RPMI7951 (cell line): ENCODE data around the gene NPR2. TPM values are rescaled to one million over a fixed set of nuclear protein-coding genes. Genes with fewer than 3 reads are reported as not detected.
A peak's percentile ranks its signal among the peaks of the same experiment; 100 is the strongest.

Source experiments
- DNase-seq: peaks from one replicate; pipeline ENCODE4 v3.0.0-alpha.2; 2012; ENCODE audit warnings: low read depth
- total RNA-seq: library from RNA; depleted of rRNA; stranded (reverse); fragments of >200 nt; shearing (Covaris generic); gene quantifications from 2 replicates; pipeline ENCODE4 v1.2.3, GENCODE V29; 2014

Gene NPR2
- total RNA-seq, 1 experiment from 2014 or later = 13.3 TPM

DNA sequence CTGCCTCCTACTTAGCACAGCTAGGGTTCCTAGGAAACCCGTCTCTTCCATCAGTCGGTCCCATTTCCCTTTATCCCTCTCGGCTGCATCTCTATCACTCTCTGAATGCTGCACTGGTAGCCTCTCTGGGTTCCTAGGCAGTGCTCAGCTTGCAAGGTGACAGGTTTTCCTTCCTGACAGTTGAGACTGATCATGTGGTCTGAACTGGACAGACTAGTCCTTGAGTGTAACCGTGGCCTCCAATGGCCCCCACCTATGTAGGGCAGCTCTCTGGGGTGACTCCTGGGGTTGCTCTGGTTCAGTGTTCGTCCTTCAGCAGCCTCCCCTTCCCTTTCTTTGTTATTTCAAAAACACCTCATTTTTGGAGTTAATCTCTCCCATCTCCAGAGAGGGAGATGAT, 41.4 kb downstream of the NPR2 start:
- no peak for DNase-seq

DNA sequence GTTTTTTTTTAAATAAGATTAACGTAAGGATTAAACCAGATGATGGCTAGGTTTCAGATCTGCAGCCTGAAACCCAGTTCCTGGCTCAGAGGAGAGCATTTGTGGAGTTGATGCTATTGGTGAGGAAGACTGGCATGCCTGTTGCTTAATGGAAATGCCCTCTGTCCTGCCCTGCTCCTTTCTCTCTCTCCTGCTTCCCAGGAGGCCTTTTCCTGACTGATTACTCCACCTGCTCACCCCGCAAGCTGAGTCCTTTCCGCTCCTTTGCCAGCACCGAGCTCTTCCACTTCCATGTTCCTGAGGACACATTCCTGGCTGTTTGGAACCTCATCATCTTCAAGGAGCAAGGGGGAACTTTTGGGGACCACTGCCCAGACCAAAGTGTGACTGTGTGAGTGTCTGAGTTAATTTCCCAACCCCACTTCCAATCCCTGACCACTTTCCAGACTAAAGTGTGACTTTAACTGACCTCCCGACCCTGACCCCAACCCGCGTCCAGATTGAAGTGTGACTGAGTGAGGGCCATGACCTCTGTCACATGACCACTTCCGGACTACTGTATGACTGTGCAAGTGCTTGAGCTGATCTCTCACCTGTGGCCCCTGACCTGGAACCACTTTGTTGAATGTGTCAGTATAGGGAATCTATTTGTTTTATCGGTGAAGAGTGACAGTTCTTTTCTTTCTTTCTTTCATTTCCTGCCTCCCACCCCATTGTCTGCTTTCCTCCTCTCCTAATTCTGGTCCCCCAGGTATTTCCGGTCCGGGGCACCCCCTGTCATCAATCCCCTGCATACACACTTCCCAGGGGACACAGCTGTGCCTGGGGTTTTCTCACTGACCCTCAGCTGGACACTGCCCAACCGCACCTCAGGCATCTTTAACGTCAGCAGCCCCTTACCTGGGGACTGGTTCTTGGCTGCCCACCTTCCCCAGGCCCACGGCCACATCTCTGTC, 43.1 kb downstream of the NPR2 start:
- DNase-seq = no peak

DNA sequence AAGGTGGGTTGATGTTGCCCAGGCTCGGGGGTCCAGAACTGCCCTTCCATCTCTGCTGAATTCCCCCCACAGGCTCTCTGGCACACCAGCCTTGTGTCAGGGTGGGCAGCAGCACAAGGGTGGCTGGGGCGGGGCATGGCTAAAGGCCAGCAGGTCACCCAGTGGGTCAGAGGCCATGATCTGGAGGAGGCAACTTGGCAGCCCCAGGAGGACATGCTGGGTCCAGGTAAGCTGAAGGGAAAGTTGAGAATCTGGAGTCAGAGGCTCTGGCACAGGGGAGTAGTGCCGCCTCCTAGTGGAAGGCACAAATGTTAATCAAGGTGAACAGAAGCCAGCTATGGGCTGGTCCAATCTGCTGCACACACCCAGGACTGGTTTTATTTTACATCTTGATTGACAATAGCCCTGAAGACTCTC, 43.8 kb downstream of the NPR2 start:
- DNase-seq = no peak

DNA sequence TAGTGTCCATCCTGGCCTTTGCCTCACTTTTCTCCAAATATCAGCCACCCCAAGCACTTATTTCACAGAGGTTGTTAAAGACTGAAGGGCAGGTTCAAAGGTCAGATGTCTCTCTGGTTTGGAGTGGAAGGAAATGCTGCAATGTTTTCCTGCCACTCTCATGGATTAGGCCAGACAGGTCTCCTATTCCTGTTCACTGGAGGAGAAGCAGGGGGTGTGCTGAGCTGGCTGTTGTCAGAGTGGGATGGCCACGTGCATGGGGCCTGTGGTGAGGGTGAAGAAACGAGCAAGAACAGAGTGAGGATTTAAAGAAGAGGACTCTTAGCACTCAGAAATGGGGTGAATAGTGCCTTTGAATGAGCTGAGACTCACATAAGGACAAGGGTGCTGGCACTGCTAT, 44.4 kb downstream of the NPR2 start:
- no peak for DNase-seq

DNA sequence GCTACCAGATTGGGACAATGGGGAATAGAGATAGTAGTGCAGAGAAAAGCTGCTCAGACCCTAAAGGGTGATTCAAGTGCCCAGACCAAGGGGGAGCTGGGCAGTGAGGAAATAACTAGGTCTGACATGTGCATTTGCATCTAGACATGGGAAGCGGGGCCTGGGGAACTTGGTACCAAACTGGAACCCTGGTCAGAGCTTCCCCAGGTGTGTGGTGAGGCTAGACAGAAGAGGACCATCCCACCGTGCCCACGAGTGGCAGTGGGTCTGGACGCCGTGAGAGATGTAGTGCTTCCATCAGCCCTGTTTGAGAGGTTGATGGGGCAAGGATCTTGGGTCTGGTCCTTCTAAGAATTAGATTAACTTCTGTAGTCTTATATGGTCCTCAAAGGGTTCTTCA, 45.2 kb downstream of the NPR2 start:
- DNase-seq = no peak

DNA sequence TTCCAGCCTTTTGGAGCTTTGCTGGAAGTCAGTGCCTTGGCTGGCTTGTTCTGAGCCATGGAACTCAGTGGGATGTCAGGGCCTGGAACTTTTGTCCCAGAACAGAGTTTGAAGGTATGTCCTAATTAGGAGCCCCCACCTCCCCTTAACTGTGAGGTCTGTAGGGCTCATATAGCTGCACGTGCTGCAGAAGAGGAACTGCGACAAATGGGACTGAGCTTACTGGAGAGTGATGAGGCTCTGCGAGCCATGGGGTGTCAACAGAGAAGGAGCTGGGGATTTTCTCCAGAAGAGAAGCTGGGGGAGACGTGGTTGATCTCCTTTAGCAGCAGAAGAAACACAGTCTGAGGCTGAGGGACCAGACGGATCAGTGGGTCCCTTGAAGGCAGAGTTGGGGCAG, 48.5 kb downstream of the NPR2 start:
- DNase-seq = no peak

DNA sequence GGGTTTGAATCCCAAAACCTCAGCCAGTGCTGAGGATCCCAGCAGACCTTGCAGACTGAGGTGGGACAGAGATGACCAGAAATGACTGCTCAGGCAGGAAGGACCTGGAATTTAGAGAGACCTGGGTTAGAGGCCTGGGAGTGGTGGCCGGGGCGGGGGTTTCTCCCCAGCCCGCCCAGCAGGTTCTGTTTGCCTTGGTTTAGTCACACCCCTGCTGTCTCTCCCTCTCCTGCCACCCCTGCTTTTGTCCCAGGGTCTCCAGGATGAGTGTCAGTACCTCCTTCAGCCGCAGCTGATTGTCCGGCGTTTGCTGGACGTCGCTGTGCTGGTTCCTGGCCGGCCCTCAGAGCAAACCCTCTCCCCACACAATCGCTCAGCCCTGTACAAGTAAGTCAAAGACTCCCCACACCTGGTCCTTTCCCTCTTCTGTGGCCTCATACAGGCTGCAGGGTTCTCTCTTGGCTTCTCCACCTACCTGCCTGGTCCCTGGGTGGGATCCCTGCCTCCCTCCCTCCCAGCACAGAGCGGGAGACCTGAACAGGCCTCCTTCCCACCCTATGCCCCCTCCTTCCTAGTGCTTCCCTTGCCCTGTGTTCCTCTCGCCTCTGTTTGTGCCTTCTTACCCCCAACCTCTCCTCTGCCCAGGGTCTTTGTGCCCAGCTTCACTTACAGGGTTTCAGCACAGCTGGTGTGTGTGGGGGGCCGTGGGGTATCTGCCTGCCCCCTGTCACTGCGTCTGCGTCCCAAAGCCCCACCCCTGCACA, 49.7 kb downstream of the NPR2 start:
- DNase-seq = no peak

DNA sequence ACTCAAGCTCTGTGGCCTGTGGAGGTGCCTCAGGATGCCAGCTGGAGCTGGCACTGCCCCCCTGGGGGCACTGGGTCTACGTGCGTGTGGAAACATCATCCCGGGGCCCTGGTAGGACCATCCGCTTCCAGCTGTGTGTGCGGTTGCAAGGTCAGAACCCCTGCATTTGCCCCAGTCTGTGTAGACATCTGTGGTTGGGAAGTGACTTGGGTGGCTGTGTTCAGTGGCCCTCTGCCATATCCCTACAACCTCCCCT, 50.2 kb downstream of the NPR2 start:
- DNase-seq = no peak

DNA sequence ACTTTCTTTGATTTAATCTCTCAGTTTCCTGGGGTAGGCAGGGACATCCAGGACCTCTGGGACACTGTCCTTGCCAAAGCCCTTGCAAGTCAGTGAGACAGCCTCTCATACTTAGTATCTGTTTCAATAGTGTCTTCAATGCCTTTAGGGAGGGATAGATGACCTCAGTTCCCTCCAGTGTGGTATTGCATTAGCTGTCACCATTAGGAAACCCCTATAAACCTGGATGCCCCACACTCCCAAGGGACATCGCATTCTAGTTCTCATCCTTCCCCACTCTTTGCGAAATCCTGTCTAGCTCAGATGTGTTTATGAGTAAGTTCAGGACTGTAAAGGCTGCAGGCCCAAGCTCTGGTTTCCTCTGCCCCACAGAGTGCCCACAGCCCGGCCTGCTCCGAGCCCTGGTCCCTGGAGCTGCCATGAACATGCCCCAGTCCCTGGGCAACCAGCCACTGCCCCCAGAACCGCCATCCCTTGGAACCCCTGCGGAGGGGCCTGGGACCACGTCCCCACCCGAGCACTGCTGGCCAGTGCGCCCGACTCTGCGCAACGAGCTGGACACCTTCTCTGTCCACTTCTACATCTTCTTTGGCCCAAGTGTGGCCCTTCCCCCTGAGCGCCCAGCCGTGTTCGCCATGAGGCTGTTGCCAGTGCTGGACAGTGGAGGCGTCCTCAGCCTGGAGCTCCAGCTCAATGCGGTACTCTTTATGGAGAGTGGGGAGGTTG, 50.8 kb downstream of the NPR2 start:
- DNase-seq = no peak

DNA sequence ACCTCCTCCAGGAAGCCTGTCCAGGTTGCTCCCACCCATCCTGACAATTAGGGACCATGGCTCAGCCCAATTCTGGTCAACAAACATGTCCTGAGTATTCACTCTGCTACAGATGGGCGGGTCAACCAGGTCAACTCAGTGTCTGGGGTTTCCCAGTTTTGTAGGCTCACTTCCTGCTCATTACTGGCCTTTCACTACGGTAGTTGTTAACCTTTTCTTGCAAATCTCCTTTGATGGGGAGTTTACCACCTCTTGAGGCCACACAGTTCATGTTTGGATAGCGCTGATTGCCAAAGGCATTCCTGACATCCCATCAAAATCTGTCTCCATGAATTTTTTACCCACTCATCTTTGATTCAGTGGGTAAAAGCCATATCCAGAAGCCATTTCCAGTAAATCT, 51.4 kb downstream of the NPR2 start:
- DNase-seq = no peak

DNA sequence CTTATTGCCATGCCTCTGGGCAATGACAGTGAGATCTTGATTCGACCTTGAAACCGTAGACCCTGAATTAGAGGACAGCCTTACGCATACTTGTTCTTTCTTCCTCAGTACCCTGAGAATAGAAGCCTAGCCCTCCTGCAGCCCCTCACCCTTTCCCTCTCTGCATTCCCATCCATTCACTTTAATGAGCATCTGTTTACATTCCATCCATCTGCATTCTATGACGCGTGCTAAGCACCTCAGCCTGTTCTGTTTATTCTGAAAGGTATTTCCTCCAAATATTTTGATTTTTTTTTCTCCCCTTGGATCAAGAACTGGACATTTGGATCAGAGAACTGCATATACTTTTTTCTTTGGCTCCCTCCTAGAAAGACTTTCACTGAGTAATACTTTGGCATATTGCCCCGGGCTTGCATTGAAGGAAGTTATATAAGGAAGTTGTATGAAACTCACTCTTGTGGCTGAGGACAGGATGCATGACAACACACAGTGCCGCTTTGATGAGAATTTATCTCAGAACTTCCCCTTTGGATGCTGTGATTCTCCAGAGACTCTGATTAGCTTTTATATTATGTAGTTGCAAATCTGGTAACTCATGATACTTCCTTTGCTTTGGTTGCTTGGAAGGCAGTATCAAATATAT, 53.4 kb downstream of the NPR2 start:
- peak; percentile 92 for DNase-seq

DNA sequence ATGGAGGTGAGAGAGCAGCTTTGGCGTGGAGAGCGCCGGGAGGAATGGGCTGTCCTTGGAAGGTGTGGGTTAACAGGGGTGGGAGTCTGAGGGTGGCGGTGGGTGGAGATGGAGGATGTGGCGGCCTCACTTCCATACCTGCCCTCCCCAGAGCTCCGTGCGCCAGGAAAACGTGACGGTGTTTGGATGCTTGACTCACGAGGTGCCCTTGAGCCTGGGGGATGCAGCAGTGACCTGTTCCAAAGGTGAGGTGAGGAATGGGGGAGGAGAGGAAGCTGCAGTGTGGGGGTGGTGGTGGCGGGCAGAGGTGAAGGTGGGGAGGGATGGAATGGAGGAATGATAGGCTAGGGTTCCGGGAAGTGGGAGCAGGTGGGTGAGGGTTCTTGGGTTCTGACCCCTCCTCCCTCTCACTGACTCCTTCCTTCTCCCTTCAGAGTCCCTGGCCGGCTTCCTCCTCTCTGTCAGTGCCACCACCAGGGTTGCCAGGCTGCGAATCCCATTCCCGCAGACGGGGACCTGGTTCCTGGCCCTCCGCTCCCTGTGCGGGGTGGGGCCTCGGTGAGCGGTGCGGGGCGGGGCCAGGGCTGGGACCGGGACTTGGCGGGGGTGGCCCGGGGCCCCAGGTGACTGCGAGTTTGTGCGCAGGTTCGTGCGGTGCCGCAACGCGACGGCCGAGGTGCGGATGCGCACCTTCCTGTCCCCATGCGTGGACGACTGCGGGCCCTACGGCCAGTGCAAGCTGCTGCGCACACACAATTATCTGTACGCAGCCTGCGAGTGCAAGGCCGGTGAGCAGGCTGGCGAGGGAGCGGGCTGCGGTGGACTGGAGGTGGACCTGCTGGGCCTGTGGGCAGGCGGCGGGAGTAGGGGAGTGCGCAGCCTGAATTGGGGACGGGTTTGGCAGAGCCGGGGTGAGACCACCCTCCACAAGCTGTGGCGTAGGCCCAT, 54.7 kb downstream of the NPR2 start:
- no peak for DNase-seq

DNA sequence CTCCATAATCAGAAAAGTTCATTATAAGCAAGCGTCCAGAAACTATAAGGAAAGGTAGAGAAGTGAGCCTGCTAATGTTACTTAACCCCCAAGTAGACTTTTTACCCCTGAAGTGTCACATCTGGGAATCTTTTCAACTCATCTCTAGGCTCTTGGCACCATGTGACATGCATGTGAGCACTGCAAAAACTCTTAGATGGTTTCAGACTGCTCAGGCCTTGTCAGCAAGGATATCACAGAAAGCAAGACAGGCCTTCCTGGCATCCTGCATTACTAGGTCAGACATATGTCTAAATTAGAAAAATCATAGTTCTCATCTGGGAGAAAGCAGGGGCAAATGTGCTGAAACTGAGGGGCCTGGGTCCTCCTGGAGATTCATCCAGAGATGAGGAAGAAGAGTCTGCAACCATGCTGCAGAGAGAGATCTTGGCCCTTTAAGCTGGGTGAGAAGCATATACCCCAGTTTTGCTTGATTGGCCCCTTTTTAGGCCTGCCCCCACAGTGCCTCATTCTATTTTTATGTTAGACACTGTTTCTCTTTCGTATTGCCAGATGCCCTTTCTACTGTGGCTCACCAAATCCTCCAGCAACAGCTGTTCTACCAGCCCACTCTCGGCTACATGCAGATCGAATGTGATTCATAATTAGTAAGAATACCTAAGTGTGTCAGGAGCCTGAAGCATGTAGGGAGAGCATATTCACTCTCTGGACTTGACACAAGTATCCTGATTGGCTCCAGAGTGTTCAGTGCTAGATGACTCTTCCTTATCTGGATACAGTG, 56.6 kb downstream of the NPR2 start:
- DNase-seq = peak; percentile 91

DNA sequence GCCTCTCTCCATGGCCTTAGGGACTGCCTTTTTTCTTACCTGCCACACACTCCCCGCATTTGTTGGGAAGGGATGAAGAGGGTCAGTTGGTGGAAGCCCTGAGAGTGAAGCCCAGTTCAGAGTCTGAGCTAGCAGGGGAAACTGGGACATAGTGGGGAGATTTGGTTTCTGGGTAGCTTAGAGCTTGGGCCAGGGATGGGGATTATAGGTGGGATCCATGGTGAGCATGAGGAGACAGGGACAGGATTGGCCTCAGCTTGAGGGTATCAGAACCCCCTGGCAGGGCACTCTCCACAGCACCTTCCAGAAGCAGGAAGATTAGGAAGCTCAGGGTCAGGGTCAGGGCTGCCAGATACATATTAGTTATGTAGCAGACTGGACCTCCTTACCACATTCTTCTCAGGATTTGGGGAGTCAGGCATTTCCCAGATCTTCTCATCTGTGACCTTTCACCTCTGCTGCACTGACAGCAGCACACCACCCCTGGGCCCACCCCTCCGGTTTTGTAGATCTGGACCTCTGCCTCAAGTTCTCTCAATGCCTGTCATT, 61.0 kb downstream of the NPR2 start:
- DNase-seq = no peak

DNA sequence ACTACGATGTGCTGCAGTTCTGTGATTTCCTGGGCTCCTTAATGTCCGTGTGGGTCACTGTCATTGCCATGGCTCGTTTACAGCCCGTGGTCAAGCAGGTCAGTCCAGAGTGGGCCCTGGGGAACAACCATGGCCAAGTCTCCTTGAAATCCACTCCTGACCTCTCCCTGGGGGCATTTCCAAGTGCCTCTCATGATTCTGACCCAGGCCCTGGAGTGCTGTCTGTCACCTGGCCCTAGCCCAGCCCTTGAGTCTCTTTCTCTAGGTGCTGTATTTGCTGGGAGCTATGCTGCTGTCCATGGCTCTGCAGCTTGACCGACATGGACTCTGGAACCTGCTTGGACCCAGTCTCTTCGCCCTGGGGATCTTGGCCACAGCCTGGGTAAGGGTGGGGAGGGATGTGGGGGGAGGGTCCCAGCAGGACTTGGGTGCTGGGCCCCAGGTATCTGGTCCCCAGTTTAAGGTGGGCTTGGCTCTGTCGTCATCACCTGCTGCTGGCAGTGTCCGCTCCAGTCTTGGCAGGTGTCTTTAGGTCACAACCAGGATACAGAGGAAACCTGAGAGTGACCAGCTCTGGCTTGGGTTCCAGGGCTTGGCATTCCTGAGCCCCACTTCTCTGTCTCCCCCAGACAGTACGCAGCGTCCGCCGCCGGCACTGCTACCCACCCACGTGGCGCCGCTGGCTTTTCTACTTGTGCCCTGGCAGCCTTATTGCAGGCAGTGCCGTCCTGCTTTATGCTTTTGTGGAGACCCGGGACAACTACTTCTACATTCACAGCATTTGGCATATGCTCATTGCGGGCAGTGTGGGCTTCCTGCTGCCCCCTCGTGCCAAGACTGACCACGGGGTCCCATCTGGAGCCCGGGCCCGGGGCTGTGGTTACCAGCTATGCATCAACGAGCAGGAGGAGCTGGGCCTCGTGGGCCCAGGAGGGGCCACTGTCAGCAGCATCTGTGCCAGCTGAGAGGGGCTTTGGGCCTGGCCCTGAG, 61.8 kb downstream of the NPR2 start:
- DNase-seq = no peak

DNA sequence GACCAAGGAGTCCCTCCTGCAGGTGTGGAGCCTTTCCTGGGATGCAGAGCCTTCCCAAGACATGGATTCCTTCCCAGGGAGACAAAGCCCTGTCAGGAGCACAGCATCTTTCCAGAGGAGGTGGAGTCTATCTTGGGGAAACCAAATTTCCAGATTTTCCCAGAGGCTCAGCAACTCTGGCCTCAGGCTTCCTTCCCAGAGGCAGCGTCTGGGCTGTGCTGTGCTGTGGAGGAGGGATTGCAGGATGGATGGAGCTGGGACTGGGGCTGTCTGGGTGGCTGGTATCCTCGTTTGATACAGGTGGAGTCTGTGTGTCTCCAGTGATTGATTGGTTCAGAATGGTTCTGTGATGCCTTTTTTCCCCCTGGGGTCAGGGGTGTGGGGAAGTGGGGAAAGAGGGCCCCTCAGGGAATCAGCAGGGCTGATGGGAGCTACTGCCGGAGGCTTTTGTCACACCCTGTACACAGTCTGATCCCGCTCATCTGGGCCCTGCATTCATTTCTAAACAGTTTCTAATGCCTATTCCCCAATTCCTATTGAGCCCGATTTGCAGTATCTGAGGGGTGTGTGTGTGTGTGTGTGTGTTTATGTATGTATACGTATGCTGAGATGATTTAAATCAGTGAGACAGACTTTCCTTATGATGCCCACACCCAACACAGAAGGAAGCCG, 62.8 kb downstream of the NPR2 start:
- no peak for DNase-seq

DNA sequence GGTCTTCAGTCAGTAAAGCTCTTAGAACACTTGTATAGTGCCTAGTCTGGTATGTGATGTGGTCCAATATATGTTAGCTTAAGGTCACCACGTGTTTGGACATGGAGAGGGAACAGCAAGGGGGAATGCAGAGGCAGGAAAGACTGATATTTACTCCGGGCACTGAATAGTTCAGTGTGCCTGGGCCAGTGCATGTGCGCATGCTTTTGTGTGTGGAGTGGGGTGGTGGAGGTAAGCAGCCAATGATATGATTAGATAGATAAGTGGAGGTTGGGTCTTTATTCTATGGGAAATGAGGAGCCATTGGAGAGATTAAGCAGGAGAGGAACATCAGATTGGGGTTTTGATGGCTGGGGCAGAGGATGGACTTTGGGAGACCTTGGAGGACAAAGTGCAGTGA, 64.8 kb downstream of the NPR2 start:
- DNase-seq = no peak

DNA sequence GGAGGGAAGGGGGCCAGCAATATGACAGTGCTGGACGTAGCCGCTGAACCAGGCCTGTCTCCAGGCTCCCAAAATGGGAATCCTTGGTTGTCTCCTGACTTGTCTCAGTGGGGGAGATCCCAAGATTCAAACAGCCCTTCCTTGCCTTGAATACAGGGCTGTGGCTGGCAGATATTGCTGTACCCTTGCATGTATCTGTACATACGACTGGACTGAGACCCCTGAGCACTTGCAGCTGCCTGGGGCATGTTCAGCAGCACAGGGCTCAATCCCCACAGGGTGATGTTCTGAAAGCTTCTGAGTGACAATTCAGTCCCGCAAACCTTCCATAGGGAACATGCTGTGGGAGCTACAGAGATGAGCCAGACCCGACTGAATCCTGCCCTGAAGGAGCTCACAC, 65.5 kb downstream of the NPR2 start:
- DNase-seq = no peak
